ENCODE data around the gene GRAMD2B.

GRAMD2B gene

DNA sequence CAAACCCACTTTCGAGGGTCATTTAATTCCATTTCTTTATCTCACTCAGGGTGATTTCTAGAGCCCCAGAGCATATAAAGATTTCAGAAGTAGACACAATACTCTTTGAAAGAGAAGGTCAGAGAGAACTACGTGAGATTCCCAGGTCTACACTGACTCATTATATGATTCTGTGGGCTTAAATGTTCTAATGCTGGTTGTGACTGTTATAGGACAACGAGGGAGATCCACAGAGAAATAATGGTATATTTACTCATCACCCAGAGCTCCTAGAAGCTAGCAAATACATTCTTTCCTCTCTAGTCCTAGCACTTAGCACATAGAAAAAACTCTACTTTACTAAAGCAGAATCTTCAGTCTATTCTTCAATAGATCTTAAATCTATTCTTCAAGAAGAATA, 39.4 kb upstream of the GRAMD2B start:
- H3K4me1 Mint-ChIP-seq, result peaks cover 25% of the 10 kb centered on the region
- peaks cover 14% of the 10 kb centered on the region for H3K36me3 Mint-ChIP-seq (ENCODE audit: low read depth)
- TF ChIP-seq CTCF (IDR thresholded peaks at IDR 0.05; ENCODE audit: unreplicated experiment in 3 of 3), result no peak
- H3K27me3 Mint-ChIP-seq (ENCODE audit: low read depth), result no peaks in the 10 kb centered on the region
- H3K9me3 Mint-ChIP-seq, result peaks cover 25% of the 10 kb centered on the region
- H3K27ac Mint-ChIP-seq, result peak overlapping the region in 2 of 3 experiments; percentile 9 to 68
- no peak overlapping the region for H3K4me3 Mint-ChIP-seq

GRCh38 chr5:126384985-126385384, 38.2 kb upstream of the GRAMD2B start:
- Mint-ChIP-seq H3K27ac (peak overlapping the region in 2 of 3 experiments; percentile 68 to 89), H3K36me3 (ENCODE audit: low read depth) (peaks cover 11% of the 10 kb centered on the region), H3K27me3 (ENCODE audit: low read depth) (no peaks in the 10 kb centered on the region), H3K9me3 (peaks cover 22% of the 10 kb centered on the region), H3K4me1 (peaks cover 25% of the 10 kb centered on the region), H3K4me3 (peak overlapping the region in 1 of 3 experiments; percentile 49)
- TF ChIP-seq CTCF (IDR thresholded peaks at IDR 0.05; ENCODE audit: unreplicated experiment in 3 of 3), result no peak

DNA sequence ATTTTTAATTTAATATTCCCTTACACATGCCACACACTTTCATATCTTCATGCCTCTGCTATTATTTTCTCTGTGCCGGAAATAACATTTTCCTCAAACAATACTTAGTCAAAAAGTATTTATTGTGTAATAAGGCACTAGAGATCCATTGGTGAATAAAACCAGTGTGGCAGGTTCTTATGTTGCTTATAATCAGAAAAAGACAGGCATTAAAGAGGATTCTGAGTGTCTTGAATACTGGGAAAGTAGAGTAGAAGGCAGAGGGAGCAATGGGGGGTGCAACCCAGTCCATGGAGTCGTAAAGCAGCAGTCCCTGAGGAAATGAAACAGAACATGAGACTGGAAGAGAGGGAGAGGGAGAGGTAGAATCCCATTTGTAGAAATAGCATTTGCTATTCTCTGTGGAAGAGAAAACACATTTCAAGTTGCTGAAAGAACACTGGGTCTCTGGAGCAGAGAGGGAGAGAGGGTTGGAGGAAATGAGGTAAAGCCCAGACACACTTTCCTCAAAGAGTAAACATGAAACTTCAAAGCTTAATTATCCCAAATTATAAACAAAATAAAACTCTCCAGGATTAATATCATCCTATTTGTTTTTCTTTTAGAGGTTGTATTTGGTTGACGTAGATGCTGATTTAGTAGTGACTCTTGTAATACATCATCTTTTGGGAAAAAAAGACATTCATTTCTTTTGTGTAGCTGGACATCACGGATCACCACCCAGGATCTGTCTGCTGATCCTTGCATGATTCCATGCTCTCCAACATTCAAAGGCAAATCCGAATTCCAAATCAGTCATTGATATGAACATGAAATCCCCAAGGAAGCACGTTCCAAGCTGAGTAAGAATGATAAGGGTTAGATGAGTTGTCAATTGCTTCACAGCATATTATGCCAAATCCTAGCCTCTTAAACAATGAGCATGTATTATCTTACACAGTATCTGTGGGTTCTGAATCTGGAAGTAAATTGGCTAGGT, 37.4 kb upstream of the GRAMD2B start:
- TF ChIP-seq CTCF (IDR thresholded peaks at IDR 0.05; ENCODE audit: unreplicated experiment in 3 of 3), result no peak
- H3K36me3 Mint-ChIP-seq (ENCODE audit: low read depth), result peaks cover 11% of the 10 kb centered on the region
- H3K4me1 Mint-ChIP-seq, result peaks cover 25% of the 10 kb centered on the region
- peaks cover 17% of the 10 kb centered on the region for H3K9me3 Mint-ChIP-seq
- H3K27ac Mint-ChIP-seq, result peak overlapping the region; percentile 1 to 34 (median 3)
- no peak overlapping the region for H3K4me3 Mint-ChIP-seq
- no peaks in the 10 kb centered on the region for H3K27me3 Mint-ChIP-seq (ENCODE audit: low read depth)

DNA sequence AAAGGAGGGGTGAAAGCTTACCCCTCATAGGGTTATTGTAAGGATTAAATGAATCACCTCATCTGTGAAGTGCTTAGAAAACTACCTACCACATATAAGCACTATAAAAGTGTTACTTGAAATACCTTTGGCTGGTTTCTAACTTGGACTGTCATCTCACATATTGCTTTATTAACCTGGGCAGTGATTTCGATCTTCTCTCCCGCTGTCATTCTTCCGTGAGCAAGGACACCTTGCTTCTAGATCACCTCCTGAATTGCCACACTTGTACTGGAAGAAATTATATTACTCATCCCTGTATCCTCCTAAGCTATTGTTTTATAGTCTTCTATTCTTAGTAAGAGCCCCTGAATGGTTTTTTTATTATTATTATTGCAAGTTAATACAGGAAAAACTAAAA, 34.0 kb upstream of the GRAMD2B start:
- Mint-ChIP-seq H3K4me1 (peaks cover 16% of the 10 kb centered on the region), H3K27ac (no peak overlapping the region), H3K4me3 (no peak overlapping the region), H3K27me3 (ENCODE audit: low read depth) (no peaks in the 10 kb centered on the region), H3K9me3 (no peaks in the 10 kb centered on the region), H3K36me3 (ENCODE audit: low read depth) (no peaks in the 10 kb centered on the region)
- no peak for TF ChIP-seq CTCF (IDR thresholded peaks at IDR 0.05; ENCODE audit: unreplicated experiment in 3 of 3)

DNA sequence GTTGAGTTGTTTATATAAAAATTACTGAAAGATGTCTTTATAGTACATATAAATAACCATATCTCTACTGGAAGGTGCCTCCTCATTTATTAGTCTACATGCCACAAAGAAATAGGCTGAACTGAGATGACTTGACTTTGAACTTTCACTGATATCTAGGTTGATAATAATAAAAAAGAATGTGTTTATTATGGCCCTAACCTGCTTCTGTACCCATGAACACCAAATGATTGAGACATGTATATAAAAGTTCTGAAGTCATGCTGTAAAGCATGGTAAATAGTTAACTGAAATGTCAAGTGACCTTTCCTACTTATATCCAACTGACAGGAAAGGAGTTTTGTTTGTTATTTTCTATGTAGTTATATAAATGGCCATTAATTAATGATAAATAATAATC, 33.2 kb upstream of the GRAMD2B start:
- no peak for TF ChIP-seq CTCF (IDR thresholded peaks at IDR 0.05; ENCODE audit: unreplicated experiment in 3 of 3)
- Mint-ChIP-seq H3K27me3 (ENCODE audit: low read depth) (no peaks in the 10 kb centered on the region), H3K27ac (peak overlapping the region in 1 of 3 experiments; percentile 77), H3K9me3 (no peaks in the 10 kb centered on the region), H3K4me1 (peaks cover 8% of the 10 kb centered on the region), H3K36me3 (ENCODE audit: low read depth) (no peaks in the 10 kb centered on the region), H3K4me3 (no peak overlapping the region)

Measured in nephron (organoid).